GM12891 (cell line): ENCODE data around the gene ZBTB20.

Experiments used
- POLR2A ChIP-seq: IDR thresholded peaks from 2 replicates; pipeline ENCODE4 v1.6.1; 2011; ENCODE audit warnings: low read depth, low read length, control low read depth
- POLR2AphosphoS5 ChIP-seq: IDR thresholded peaks from 2 replicates; pipeline ENCODE4 v1.6.1; 2011; ENCODE audit warnings: low read depth, low read length, control low read depth
- POU2F2 ChIP-seq: IDR thresholded peaks from 2 replicates; pipeline ENCODE4 v1.6.1; 2011; ENCODE audit warnings: low read depth, mild to moderate bottlenecking, control low read depth, low read length, moderate library complexity
- TAF1 ChIP-seq: IDR thresholded peaks from 2 replicates; pipeline ENCODE4 v1.6.1; 2011; ENCODE audit warnings: low read depth, low read length, control low read depth

GRCh38 chr3:115092220-115092791, 54.8 kb downstream of the ZBTB20 start:
- TF ChIP-seq POLR2A: no peak
- no peak for TF ChIP-seq POU2F2
- TF ChIP-seq POLR2AphosphoS5: no peak
- TF ChIP-seq TAF1: no peak
